ENCODE results near the gene WASF3.

The WASF3 gene

GRCh38 chr13:26561651-26562511 lies 4.4 kb downstream of the WASF3 start:
- H3K4me3 ChIP-seq (ENCODE audit: low read depth, low read length) = no peak overlapping the region
- in situ Hi-C loops (cut with HindIII; ENCODE audit: low sequenced_read_pairs) = no loop called here
- peak; percentile 60 for DNase-seq (ENCODE audit: low read depth, low spot score)

GRCh38 chr13:26562512-26562890 lies 5.0 kb downstream of the WASF3 start:
- DNase-seq (ENCODE audit: low read depth, low spot score) = no peak
- in situ Hi-C loops (cut with HindIII; ENCODE audit: low sequenced_read_pairs) = no loop called here
- TF ChIP-seq, protein P1, sequence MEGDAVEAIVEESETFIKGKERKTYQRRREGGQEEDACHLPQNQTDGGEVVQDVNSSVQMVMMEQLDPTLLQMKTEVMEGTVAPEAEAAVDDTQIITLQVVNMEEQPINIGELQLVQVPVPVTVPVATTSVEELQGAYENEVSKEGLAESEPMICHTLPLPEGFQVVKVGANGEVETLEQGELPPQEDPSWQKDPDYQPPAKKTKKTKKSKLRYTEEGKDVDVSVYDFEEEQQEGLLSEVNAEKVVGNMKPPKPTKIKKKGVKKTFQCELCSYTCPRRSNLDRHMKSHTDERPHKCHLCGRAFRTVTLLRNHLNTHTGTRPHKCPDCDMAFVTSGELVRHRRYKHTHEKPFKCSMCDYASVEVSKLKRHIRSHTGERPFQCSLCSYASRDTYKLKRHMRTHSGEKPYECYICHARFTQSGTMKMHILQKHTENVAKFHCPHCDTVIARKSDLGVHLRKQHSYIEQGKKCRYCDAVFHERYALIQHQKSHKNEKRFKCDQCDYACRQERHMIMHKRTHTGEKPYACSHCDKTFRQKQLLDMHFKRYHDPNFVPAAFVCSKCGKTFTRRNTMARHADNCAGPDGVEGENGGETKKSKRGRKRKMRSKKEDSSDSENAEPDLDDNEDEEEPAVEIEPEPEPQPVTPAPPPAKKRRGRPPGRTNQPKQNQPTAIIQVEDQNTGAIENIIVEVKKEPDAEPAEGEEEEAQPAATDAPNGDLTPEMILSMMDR (IDR thresholded peaks at IDR 0.05; ENCODE audit: low read depth, low read length) = no peak

More at GRCh38 chr13:26561651-26562511, 4.4 kb downstream of the WASF3 start:
- TF ChIP-seq, protein P1 (IDR thresholded peaks at IDR 0.05; ENCODE audit: low read depth, low read length) = no peak

GRCh38 chr13:26563713-26564112 lies 6.2 kb downstream of the WASF3 start:
- in situ Hi-C loops (cut with HindIII; ENCODE audit: low sequenced_read_pairs) = no loop called here
- DNase-seq (ENCODE audit: low read depth, low spot score) = no peak
- H3K4me3 ChIP-seq (ENCODE audit: low read depth, low read length) = no peak overlapping the region
- TF ChIP-seq, protein P1 (IDR thresholded peaks at IDR 0.05; ENCODE audit: low read depth, low read length) = no peak

More at GRCh38 chr13:26562512-26562890, 5.0 kb downstream of the WASF3 start:
- no peak overlapping the region for H3K4me3 ChIP-seq (ENCODE audit: low read depth, low read length)

DNA sequence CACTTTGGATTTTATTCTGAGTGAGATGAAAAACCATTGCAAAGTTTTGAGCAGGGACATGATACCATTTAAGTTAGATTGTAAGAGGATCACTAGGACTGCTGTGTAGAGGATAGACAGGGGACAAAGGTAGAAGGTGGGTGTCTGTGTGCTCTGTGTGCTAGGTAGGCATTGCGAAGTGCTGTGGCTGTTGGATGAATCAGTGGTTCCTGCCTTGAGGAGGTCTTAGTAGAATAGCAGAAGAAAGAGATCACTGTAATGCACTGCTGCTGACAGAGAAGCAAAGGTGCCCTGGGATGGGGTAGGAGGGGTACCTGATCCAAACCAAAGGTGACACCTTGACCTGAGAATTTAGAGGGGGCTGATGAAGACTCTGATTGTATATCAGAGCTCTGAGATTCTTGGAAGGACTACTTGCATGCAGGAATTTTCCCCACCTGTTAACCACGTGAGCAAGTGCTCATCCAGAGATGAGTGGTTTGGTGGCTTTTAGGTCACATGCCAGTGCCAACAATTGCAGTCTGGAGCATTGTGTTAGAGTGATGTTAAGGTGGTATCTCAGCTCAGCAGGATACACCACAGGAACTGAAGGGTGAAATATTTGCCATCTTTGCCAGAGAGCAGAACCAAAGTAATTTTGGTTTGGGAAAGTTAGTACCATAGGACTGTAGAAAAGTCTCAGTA lies 10.8 kb downstream of the WASF3 start:
- DNase-seq (ENCODE audit: low read depth, low spot score) = no peak
- H3K4me3 ChIP-seq (ENCODE audit: low read depth, low read length) = no peak overlapping the region
- TF ChIP-seq, protein P1 (IDR thresholded peaks at IDR 0.05; ENCODE audit: low read depth, low read length) = no peak
- in situ Hi-C loops (cut with HindIII; ENCODE audit: low sequenced_read_pairs) = no loop called here

DNA sequence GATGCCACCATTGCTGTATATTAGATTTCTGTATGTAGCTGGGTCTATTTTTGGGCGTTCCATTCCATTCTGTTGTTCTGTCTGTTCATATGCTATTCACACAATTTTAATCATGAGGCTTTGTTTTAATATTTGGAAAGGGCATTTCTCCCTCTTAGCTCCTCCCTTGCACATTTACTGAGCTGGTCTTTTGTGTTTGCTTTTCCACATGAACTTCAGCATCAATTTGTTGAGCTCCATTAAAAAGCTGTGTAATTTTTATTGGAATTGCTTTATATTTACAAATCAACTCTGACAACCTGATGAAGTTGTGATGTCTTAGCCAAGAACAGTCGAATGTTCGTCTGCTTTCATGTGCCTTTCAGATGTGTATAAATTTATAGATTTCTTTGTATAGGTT lies 14.0 kb downstream of the WASF3 start:
- in situ Hi-C loops (cut with HindIII; ENCODE audit: low sequenced_read_pairs) = no loop called here
- no peak overlapping the region for H3K4me3 ChIP-seq (ENCODE audit: low read depth, low read length)
- TF ChIP-seq, protein P1 (IDR thresholded peaks at IDR 0.05; ENCODE audit: low read depth, low read length) = no peak
- no peak for DNase-seq (ENCODE audit: low read depth, low spot score)

DNA sequence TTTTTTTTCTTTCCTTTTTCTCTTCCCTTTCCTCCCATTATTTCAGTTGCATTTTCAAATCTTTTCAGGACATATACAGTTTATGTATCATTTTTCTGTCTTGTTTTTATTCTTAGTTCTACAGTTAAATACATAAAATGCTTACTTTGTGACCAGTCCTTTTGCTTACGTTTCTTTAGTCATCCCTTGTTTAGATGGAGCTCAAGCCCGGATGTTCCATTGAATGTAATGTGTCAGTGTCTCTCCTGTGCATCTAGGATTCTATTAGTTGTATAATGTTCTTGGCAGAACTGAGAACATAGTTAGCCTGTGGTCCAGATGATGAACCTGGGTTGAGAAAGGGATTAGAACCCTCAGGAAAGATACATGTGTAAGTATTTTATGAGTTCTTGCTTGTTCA lies 17.8 kb downstream of the WASF3 start:
- TF ChIP-seq, protein P1 (IDR thresholded peaks at IDR 0.05; ENCODE audit: low read depth, low read length) = no peak
- in situ Hi-C loops (cut with HindIII; ENCODE audit: low sequenced_read_pairs) = no loop called here
- no peak for DNase-seq (ENCODE audit: low read depth, low spot score)
- H3K4me3 ChIP-seq (ENCODE audit: low read depth, low read length) = no peak overlapping the region

Measured in astrocyte of the spinal cord (primary cell).